GM21786 (cell line): ENCODE results near the gene ATP6V0C.

Experiments
- ATAC-seq: cut with Tn5 transposase; IDR thresholded peaks from one replicate; pipeline ENCODE4 v1.9.1; 2021; ENCODE audit not compliant: unreplicated experiment

The ATP6V0C gene

GRCh38 chr16:2508722-2509400 is 4.9 kb upstream of the ATP6V0C start:
- no peak for ATAC-seq

GRCh38 chr16:2511128-2511800 is 2.5 kb upstream of the ATP6V0C start:
- ATAC-seq: no peak

DNA sequence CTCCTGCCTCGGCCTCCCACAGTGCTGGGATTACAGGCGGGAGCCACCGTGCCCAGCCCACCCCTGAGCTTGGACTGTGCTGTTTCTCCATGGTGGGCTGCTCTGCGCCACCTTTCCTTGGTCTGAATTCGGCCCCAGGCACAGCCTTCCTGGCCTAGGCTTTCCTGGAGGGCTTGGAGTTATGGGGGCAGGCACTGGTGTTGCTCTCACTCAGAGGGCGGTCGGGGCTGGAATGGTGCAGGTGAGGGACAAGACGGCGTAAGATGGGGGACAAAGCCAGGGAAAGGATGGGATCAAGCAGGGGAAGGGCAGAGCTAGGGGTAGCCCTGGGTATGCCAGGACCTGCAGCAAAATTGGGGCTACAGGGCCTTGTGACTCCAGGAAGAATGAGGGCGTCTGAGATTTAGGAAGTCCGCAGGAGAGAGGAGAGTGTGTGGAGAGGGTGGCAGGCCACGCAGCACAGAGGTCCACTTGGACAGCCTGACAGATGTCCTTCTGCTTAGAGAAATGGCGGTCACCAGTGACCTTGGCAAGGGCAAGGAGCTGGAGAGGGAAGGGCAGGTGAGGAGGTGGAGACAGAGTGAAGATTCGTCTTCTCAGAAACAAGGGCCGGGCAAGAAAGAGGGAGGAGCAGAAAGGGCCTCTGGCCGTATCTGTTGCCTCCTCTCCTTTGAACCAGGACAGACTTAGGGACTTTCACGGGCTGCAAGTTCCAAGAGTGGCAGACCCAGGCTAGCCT is 1.6 kb upstream of the ATP6V0C start:
- ATAC-seq: no peak

DNA sequence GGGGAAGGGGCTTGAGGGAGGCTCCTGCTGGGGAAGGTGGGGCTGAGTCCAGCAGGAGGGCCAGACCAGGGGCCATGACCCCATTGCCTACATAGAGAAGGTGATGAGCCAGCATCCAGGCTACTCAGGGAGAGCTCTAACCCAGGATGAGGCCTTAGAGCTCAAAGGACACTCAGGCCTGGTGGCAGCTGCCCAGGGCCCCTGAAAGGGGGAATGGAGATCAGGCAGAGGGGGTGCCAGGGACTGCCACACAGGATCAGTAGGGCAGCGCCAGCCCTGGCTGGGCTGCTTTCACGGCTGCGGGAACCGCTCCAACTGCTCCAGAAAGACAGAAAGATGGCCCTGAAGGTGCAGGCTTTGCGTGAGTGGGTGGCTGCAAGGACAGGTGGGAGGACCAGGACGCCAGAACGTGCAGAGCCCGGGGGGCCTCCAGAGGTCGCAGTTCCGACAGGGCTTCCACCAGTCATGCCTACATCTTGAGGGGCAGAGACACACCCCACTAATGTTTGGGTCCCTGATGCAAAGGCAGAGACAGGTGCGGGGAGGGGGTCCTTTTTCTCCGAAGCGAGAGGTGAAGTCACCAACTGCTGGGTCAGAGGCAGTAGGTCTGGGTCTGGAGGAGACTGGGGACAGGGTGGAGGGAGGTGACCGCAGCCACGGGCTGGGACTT is 882 bp upstream of the ATP6V0C start:
- ATAC-seq: no peak

- ATAC-seq: no peak
These were observed 804 bp downstream of the ATP6V0C start for GRCh38 chr16:2514333-2515179.

- ATAC-seq: no peak
These were observed 1.6 kb downstream of the ATP6V0C start for GRCh38 chr16:2515180-2515851.

DNA sequence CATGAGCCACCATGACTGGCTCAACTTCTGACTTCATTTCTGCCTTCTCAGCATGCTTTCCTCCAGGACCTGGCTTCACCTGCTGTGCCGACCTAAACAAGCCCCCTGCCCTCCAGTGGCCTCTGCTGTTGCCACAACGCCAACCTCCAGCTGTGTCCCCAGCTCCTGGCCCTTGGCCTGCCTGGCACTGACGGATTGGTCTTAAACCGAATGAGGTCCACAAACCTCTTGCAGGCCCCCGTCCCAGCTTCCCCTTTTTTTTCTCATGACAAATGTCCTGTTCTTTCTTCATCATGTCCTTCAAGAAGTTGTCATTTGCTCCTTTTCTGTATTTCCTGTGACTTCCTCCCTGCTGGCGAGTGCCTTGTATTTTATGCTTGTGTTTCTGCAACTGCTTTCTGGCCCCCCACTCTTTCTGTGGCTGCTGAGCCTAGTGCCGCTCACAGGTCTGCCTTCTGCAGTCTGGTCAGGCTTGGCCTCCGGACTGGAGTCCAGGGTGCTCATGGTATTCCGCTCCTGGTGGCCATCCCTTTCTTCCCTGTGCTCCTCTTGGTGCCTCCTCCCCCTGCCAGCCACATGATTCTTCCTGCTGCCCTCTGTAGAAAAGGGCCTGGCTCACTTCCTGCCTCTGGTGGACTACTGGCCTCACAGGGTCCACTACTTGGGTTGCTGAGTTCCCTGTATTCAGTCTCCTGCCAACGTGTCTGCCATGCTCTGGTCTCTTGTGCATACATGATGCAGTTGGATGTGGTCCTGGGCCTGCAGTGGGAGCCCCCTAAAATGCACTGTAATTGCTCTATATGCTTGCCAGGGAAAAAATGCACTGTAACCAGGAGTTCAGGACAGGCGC is 2.9 kb downstream of the ATP6V0C start:
- ATAC-seq: no peak

- no peak for ATAC-seq
These were observed 4.3 kb downstream of the ATP6V0C start for GRCh38 chr16:2517954-2518605.

DNA sequence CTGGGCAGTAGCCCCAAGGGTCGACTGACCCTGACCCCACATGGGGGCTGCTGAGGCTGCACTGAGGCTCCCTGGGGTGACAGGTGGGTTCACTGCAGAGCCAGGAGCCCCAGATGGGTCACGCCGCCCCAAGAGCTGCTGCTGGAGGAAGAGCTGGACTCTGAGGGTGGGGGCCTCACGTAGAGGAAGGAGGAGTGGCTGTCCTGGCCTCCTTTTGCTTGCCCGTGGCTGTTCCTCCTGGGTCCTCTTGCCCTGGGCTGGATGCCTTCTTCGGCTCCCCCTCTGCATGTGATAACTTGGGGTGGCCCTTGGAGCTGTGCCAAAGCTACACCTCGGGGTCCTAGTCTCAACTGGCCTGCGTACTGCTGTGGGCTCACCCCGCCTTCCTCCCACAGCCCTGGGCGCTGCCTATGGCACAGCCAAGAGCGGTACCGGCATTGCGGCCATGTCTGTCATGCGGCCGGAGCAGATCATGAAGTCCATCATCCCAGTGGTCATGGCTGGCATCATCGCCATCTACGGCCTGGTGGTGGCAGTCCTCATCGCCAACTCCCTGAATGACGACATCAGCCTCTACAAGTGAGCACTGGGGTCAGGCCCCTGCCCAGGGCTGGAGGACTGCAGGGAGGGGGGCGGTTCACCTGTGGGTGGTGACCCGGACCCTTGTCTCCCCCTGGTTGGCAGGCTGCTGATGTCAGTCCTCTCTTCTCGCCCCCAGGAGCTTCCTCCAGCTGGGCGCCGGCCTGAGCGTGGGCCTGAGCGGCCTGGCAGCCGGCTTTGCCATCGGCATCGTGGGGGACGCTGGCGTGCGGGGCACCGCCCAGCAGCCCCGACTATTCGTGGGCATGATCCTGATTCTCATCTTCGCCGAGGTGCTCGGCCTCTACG is 5.3 kb downstream of the ATP6V0C start:
- ATAC-seq: no peak

DNA sequence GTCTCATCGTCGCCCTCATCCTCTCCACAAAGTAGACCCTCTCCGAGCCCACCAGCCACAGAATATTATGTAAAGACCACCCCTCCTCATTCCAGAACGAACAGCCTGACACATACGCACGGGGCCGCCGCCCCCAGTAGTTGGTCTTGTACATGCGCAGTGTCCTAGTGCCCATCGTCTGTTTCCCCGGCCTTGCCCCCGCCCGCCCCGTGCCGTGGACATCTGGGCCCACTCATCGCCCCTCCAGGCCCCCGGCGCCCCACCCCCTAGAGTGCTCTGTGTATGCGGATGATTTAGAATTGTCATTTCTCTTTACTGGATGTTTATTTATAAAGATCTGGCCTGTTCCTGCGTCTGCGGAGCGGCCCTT is 5.9 kb downstream of the ATP6V0C start:
- ATAC-seq: no peak

DNA sequence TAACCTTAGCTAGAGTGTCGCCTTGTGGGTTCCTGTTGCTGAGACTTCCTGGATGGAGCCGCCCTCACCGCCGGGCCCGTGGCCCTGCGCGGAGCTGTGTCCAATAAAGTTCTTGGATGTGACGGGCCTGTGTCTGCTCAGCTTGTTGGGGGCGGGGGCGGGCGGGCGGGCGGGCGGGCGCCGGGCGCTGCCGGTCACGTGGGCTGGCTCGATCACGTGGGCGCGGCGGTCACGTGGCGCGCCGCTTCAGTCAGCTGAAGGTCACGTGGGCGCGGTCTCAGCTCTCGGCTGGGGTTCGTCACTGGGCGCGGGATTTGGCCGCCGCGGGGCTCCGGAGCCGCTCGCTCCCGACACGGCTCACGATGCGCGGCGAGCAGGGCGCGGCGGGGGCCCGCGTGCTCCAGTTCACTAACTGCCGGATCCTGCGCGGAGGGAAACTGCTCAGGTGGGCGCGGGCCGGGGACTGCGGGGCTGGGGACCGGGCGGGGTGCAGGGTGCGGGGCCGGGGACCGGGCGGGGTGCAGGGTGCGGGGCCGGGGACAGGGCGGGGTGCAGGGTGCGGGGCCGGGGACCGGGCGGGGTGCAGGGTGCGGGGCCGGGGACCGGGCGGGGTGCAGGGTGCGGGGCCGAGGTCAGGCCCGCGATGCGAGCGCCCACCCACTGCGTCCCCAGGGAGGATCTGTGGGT is 6.5 kb downstream of the ATP6V0C start, which contains the start of gene AMDHD2:
TSS of gene AMDHD2 (plus strand) at position 275 of the 687 bp plus-strand sequence. CDS start at position 363, 88 bp downstream.
- peak; percentile 54 for ATAC-seq

- ATAC-seq: no peak
These were observed 7.2 kb downstream of the ATP6V0C start for GRCh38 chr16:2520784-2521531.

GRCh38 chr16:2523801-2524231 is 10.1 kb downstream of the ATP6V0C start:
- ATAC-seq: no peak

DNA sequence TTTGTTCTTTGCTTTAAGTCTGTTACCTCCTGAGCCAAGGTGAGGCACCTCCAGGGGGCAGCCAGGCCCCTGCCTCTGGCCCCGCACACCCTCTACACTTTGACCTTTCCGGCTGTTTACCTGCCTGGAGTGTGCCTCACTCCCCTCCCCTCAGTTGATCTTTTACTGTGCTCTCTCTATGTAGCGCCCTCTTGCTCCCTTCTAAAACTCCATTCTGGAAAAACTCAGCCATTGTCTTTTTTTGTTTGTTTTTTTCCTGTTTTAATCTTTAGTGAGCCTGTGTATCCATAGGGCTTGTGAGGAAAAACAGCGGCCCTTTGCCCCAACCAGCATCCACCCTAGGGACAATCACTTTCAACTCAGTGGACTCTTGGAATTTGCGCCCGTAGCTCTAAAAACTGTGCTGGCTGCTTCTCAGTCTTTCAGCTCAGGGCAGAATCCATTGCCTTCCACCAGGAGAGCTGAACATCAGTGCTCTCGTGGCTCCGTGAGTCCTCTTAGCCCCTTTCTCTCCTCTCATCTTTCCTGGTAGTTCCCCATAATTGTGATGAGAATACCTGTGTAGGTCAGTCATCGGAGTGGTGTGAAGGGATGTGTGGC is 10.7 kb downstream of the ATP6V0C start:
- ATAC-seq: no peak

DNA sequence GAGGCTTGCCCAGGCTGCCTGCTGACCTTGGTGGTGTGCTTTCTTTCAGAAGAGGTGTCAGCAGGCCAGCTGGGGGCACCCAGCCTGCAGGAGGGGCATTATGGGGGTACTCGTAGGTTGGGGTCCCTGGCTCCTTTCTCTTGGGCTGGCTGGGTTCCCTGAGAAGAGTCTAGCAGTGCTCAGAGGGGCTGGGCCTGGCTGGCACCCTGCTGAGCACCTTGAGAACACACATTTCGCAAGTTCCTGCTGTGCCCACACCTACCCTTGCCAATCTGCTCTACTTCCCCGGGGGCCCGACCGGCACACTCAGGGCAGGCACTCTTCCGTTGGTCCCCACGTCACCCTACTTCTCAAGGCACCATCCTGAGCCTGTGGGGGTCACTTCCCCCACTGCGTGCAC is 12.4 kb downstream of the ATP6V0C start:
- no peak for ATAC-seq
